MM.1S (cell line): ENCODE data around the gene GRIK4.
A peak's percentile ranks its signal among the peaks of the same experiment; 100 is the strongest.

Experiments used
- DNase-seq: peaks from one replicate; pipeline ENCODE4 v3.0.0-alpha.2; 2015
- H2AFZ ChIP-seq: fragments of 300-600 bp; sonication (generic); 2 replicates; pipeline ENCODE4 v1.6.0; 2016; ENCODE audit warnings: antibody characterized with exemption, low read length
- H3F3A ChIP-seq: fragments of 300-600 bp; sonication (generic); 2 replicates; pipeline ENCODE4 v1.6.1; 2016; ENCODE audit warnings: mild to moderate bottlenecking, antibody characterized with exemption, low read length, moderate library complexity, mixed read lengths; ENCODE audit not compliant: insufficient read depth
- H3K27ac ChIP-seq: fragments of 300-600 bp; sonication (generic); 2 replicates; pipeline ENCODE4 v1.5.1; 2016; ENCODE audit warnings: mild to moderate bottlenecking, low read length
- H3K27me3 ChIP-seq: fragments of 300-600 bp; sonication (generic); replicated peaks from 2 replicates; pipeline ENCODE4 v1.6.0; 2016; ENCODE audit warnings: low read length; ENCODE audit not compliant: insufficient read depth
- H3K36me3 ChIP-seq: fragments of 300-600 bp; sonication (generic); replicated peaks from 2 replicates; pipeline ENCODE4 v1.6.1; 2016; ENCODE audit warnings: mild to moderate bottlenecking, low read length, mixed read lengths; ENCODE audit not compliant: insufficient read depth
- H3K4me1 ChIP-seq: fragments of 300-600 bp; sonication (generic); 2 replicates; pipeline ENCODE4 v1.6.1; 2016; ENCODE audit warnings: low read length, mixed read lengths
- H3K4me2 ChIP-seq: fragments of 300-600 bp; sonication (generic); 2 replicates; pipeline ENCODE4 v1.6.0; 2016; ENCODE audit warnings: low read depth, low read length
- H3K4me3 ChIP-seq: fragments of 300-600 bp; sonication (generic); 2 replicates; pipeline ENCODE4 v1.5.1; 2016; ENCODE audit warnings: low read length, mixed read lengths
- H3K79me2 ChIP-seq: fragments of 300-600 bp; sonication (generic); 2 replicates; pipeline ENCODE4 v1.6.1; 2016; ENCODE audit warnings: mixed run types, low read length, mixed read lengths
- H3K9ac ChIP-seq: fragments of 300-600 bp; sonication (generic); 2 replicates; pipeline ENCODE4 v1.6.1; 2016; ENCODE audit warnings: low read length, mixed read lengths
- H3K9me2 ChIP-seq: fragments of 300-600 bp; sonication (generic); replicated peaks from 2 replicates; pipeline ENCODE4 v1.6.1; 2016; ENCODE audit warnings: mild to moderate bottlenecking, low read length, mixed read lengths; ENCODE audit not compliant: insufficient read depth
- H3K9me3 ChIP-seq: fragments of 300-600 bp; sonication (generic); replicated peaks from 2 replicates; pipeline ENCODE4 v1.6.1; 2016; ENCODE audit warnings: mild to moderate bottlenecking, low read length, mixed read lengths; ENCODE audit not compliant: insufficient read depth
- H4K20me1 ChIP-seq: fragments of 300-600 bp; sonication (generic); 2 replicates; pipeline ENCODE4 v1.6.1; 2016; ENCODE audit warnings: mild to moderate bottlenecking, low read length, moderate library complexity, mixed read lengths; ENCODE audit not compliant: insufficient read depth
- EZH2 ChIP-seq: fragments of 300-600 bp; sonication (generic); optimal IDR thresholded peaks from 2 replicates; pipeline ENCODE3; 2017; ENCODE audit warnings: low read depth, mild to moderate bottlenecking, antibody characterized with exemption, low read length, mixed read lengths
- EZH2phosphoT487 ChIP-seq: fragments of 300-600 bp; sonication (generic); IDR thresholded peaks from 2 replicates; pipeline ENCODE4 v1.6.1; 2018; ENCODE audit warnings: antibody characterized with exemption, low read length
- TF ChIP-seq, protein P1 (sequence below): fragments of 300-600 bp; sonication (generic); IDR thresholded peaks from 2 replicates; pipeline ENCODE4 v1.5.1; 2016; ENCODE audit warnings: antibody characterized with exemption, low read length, mixed read lengths

The GRIK4 gene

DNA sequence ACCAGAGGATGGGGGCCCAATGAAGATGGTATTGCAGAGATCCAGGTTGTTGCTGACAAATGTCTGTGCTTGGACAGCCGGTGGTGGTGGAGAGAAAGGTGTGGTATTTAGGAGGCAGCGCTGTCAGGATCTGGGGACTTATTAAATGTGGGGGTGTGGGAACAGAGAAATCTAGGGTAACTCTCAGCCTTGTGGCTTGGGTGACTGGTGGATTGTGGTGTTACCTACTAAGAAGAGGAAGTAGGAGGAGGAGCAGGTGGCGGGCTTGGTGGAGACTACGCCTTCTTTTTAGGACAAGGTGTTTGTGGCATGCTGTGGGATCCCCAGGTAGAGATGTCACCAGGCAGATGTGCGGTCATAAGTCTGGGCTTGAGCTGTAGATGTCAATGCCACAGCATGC lies 144.0 kb downstream of the GRIK4 start:
- Histone ChIP-seq H3K9me3 (no peaks in the 10 kb centered on the region), H3K9me2 (no peaks in the 10 kb centered on the region), H3K4me1 (peaks cover 22% of the 10 kb centered on the region), H3K4me2 (no peak overlapping the region), H4K20me1 (no peaks in the 10 kb centered on the region), H3K27ac (no peak overlapping the region), H3F3A (peaks cover 9% of the 10 kb centered on the region; the same call in 1 of the 2 replicates), H2AFZ (no peak overlapping the region), H3K36me3 (no peaks in the 10 kb centered on the region), H3K79me2 (no peaks in the 10 kb centered on the region), H3K4me3 (no peak overlapping the region), H3K27me3 (no peaks in the 10 kb centered on the region), H3K9ac (no peak overlapping the region)
- TF ChIP-seq EZH2 = no peak
- TF ChIP-seq, protein P1, sequence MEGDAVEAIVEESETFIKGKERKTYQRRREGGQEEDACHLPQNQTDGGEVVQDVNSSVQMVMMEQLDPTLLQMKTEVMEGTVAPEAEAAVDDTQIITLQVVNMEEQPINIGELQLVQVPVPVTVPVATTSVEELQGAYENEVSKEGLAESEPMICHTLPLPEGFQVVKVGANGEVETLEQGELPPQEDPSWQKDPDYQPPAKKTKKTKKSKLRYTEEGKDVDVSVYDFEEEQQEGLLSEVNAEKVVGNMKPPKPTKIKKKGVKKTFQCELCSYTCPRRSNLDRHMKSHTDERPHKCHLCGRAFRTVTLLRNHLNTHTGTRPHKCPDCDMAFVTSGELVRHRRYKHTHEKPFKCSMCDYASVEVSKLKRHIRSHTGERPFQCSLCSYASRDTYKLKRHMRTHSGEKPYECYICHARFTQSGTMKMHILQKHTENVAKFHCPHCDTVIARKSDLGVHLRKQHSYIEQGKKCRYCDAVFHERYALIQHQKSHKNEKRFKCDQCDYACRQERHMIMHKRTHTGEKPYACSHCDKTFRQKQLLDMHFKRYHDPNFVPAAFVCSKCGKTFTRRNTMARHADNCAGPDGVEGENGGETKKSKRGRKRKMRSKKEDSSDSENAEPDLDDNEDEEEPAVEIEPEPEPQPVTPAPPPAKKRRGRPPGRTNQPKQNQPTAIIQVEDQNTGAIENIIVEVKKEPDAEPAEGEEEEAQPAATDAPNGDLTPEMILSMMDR = no peak
- TF ChIP-seq EZH2phosphoT487 = no peak
- no peak for DNase-seq

DNA sequence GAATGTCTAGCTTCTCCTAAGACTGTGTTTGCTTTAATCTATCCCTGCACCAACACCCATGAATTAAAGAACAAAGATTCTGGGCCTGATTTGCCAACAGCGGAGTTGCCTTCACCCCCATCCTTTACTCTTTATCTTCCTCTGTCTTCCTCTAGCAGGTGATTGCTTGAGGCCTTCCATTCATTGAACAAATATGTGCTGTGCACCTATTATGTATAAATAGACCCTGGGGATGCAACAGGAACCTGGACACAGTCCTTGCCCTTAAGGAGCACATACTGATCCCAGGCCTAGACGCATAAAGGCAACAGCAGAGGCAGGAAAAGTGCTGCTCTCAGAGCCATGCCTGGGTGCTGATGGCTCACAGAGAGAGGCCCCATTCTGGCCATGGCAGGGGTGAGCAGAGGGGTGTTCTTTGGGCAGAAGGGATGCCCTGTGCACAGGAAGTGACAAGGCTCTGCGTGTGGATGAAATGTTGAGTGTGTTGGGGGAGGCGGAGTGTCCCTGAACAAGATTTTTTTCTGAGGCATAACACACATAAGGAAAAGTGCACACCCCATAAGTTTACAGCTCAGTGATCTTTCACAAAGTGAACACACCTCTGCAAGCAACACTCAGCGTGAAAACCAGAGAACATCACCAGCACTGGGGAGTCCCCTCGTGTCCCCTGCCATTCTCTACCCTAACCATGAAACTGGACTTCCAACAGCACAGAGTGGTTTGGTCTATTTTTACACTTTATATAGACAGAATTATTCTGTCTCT lies 145.9 kb downstream of the GRIK4 start:
- H3K79me2 ChIP-seq = no peaks in the 10 kb centered on the region
- no peaks in the 10 kb centered on the region for H3K9me3 ChIP-seq
- H3K4me3 ChIP-seq = no peak overlapping the region
- H3K36me3 ChIP-seq = no peaks in the 10 kb centered on the region
- DNase-seq = peak; percentile 19
- no peaks in the 10 kb centered on the region for H4K20me1 ChIP-seq
- H3K9me2 ChIP-seq = no peaks in the 10 kb centered on the region
- no peak overlapping the region for H2AFZ ChIP-seq
- H3K9ac ChIP-seq = no peak overlapping the region
- peak overlapping the region; percentile 40 for H3K4me2 ChIP-seq
- peak overlapping the region; percentile 59; the same call in 1 of the 2 replicates for H3K27ac ChIP-seq
- H3F3A ChIP-seq = peaks cover 9% of the 10 kb centered on the region; the same call in 1 of the 2 replicates
- peaks cover 22% of the 10 kb centered on the region for H3K4me1 ChIP-seq
- H3K27me3 ChIP-seq = no peaks in the 10 kb centered on the region
- TF ChIP-seq EZH2phosphoT487 (no peak), EZH2 (no peak)
- TF ChIP-seq, protein P1 = no peak

DNA sequence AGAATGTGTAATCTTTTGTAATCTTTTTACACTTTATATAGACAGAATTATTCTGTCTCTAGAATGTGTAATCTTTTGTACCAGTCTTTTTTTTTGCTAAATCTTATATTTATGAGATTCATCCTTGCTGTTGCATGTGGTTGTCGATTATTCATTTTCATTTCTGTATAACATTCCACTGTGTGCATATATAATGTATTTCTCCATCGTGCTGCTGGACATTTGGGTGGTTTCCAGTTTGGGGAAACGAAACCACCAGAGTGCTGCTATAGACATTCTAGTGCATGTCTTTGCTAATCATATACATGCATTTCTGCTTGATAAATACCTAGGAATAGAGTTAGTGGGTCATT lies 146.5 kb downstream of the GRIK4 start:
- Histone ChIP-seq H3K79me2 (no peaks in the 10 kb centered on the region), H3K9me3 (no peaks in the 10 kb centered on the region), H3K27me3 (no peaks in the 10 kb centered on the region), H3K4me1 (peaks cover 22% of the 10 kb centered on the region), H4K20me1 (no peaks in the 10 kb centered on the region), H3K4me2 (peak overlapping the region; percentile 40), H3K27ac (peak overlapping the region; percentile 59; the same call in 1 of the 2 replicates), H3K4me3 (no peak overlapping the region), H3K9ac (no peak overlapping the region), H3K36me3 (no peaks in the 10 kb centered on the region), H2AFZ (no peak overlapping the region), H3K9me2 (no peaks in the 10 kb centered on the region), H3F3A (peaks cover 9% of the 10 kb centered on the region; the same call in 1 of the 2 replicates)
- DNase-seq = peak; percentile 72
- TF ChIP-seq, protein P1 = no peak
- no peak for TF ChIP-seq EZH2
- no peak for TF ChIP-seq EZH2phosphoT487
